Neural progenitor cell (in vitro differentiated cells): Measurements from ENCODE around the gene ORC1.

Source experiments
- EZH2 ChIP-seq: fragments of 200-600 bp; sonication (generic); IDR thresholded peaks from 2 replicates; pipeline ENCODE4 v1.6.1; 2017; ENCODE audit warnings: antibody characterized with exemption, mild to moderate bottlenecking, moderate library complexity
- EZH2phosphoT487 ChIP-seq: fragments of 200-600 bp; sonication (generic); IDR thresholded peaks from 2 replicates; pipeline ENCODE4 v1.6.1; 2017; ENCODE audit warnings: antibody characterized with exemption
- TF ChIP-seq, protein P1 (sequence below): fragments of 200-600 bp; sonication (generic); IDR thresholded peaks from 2 replicates; pipeline ENCODE4 v1.5.1; 2017; ENCODE audit warnings: antibody characterized with exemption, mild to moderate bottlenecking

DNA sequence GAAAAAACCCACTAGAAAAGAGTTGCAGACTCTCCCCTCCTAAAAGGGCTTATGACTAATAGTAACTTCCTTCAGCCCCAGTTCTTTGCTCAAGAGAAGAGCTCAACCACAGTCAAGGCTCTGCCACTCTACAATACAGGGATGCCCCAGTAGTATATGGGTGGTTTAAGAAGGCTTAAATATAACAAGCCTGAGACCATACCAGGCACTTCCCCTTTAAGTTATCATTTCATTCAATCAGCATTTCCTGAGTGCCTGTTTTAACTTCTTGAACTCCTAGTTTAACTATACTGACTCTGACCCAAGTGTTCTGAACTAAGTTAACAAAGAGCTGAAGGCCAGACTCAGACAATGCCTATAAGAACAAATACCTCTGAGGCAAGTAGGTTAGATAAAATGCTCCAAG lies 20.0 kb upstream of the ORC1 start:
- TF ChIP-seq, protein P1, sequence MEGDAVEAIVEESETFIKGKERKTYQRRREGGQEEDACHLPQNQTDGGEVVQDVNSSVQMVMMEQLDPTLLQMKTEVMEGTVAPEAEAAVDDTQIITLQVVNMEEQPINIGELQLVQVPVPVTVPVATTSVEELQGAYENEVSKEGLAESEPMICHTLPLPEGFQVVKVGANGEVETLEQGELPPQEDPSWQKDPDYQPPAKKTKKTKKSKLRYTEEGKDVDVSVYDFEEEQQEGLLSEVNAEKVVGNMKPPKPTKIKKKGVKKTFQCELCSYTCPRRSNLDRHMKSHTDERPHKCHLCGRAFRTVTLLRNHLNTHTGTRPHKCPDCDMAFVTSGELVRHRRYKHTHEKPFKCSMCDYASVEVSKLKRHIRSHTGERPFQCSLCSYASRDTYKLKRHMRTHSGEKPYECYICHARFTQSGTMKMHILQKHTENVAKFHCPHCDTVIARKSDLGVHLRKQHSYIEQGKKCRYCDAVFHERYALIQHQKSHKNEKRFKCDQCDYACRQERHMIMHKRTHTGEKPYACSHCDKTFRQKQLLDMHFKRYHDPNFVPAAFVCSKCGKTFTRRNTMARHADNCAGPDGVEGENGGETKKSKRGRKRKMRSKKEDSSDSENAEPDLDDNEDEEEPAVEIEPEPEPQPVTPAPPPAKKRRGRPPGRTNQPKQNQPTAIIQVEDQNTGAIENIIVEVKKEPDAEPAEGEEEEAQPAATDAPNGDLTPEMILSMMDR = no peak
- TF ChIP-seq EZH2 (no peak), EZH2phosphoT487 (no peak)
